T-helper 1 cell treated with Interleukin-12 subunit alpha and Interleukin-12 subunit beta and Interleukin-4 antibody, amounts not matched to agents 30 μg/mL and 1 μg/mL, for 36 hours (primary cell): ENCODE results near the gene FGGY.

Source experiments
- H3K27ac Mint-ChIP-seq: one replicate; pipeline ENCODE4 v1.8.0; 2021; ENCODE audit warnings: mild to moderate bottlenecking, mixed read lengths
- H3K27me3 Mint-ChIP-seq: one replicate; pipeline ENCODE4 v1.8.0; 2021; ENCODE audit warnings: low read depth, mixed read lengths
- H3K36me3 Mint-ChIP-seq: one replicate; pipeline ENCODE4 v1.8.0; 2021; ENCODE audit warnings: low read depth, mixed read lengths
- H3K4me1 Mint-ChIP-seq: one replicate; pipeline ENCODE4 v1.8.0; 2021; ENCODE audit warnings: low read depth, mixed read lengths
- H3K4me3 Mint-ChIP-seq: one replicate; pipeline ENCODE4 v1.8.0; 2021; ENCODE audit warnings: mild to moderate bottlenecking, moderate library complexity, mixed read lengths
- H3K9me3 Mint-ChIP-seq: one replicate; pipeline ENCODE4 v1.8.0; 2021; ENCODE audit warnings: mixed read lengths

Gene FGGY

DNA sequence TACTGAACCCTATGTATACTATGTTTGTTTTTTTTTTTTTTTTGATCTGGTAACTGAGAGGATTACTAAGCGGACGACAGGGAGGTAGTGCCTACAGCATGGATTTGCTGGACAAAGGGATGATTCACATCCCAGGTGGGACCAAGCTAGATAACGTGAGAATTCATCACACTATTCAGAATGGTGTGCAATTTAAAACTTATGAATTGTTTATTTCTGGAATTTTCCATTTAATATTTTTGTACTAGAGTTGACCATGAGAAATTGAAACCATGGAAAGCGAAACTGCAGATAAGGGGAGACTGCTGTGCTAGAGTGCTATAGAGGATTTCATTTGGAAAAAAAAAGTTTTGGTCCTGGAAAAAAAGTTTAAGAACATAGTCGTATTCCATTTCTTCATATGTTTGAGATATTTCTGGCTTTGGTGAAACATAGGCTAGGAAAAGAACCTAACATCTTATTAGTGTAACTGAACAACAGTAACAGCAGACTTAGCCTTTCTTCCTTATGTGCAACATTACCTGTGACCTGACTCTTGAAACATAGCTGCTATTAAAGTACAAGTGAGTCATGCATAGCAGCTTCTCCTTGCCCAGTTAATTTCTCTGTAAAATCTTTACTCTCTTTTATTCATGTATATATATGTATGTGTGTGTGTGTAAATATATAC is 202.5 kb downstream of the FGGY start:
- Mint-ChIP-seq H3K27ac (no peak overlapping the region), H3K9me3 (peaks cover 5% of the 10 kb centered on the region), H3K27me3 (no peaks in the 10 kb centered on the region), H3K36me3 (no peaks in the 10 kb centered on the region), H3K4me1 (peaks cover 5% of the 10 kb centered on the region), H3K4me3 (no peak overlapping the region)

DNA sequence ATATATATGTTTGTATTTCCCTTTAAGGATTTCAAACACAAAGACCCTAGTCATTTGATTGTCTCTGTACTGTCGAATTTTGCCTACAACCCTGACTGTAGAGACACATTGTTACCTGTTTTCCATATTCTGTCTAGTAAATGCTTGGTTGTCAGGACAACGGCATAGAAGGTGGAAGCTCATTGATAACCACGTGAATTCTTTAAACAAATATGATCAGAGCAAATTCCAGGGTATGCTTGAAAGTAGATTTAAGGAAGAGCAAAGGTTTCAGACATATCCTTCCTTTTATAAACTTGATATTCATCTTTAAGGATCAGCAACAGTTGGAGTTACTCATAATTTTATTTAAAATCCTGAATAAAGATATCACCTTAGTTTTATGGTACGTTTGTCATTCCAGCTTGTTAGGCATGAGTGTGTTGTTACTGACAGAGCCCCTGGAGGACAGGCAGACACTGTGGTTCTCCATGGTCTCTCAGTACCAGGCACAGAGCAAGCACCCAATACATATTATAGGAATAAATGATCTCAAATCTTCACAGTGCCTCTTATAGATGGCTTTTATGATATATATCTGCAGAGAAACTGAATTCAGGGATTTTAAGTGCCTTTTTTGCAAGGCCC is 203.2 kb downstream of the FGGY start:
- peaks cover 5% of the 10 kb centered on the region for H3K9me3 Mint-ChIP-seq
- no peaks in the 10 kb centered on the region for H3K36me3 Mint-ChIP-seq
- H3K27ac Mint-ChIP-seq: no peak overlapping the region
- peaks cover 5% of the 10 kb centered on the region for H3K4me1 Mint-ChIP-seq
- H3K4me3 Mint-ChIP-seq: no peak overlapping the region
- H3K27me3 Mint-ChIP-seq: no peaks in the 10 kb centered on the region

DNA sequence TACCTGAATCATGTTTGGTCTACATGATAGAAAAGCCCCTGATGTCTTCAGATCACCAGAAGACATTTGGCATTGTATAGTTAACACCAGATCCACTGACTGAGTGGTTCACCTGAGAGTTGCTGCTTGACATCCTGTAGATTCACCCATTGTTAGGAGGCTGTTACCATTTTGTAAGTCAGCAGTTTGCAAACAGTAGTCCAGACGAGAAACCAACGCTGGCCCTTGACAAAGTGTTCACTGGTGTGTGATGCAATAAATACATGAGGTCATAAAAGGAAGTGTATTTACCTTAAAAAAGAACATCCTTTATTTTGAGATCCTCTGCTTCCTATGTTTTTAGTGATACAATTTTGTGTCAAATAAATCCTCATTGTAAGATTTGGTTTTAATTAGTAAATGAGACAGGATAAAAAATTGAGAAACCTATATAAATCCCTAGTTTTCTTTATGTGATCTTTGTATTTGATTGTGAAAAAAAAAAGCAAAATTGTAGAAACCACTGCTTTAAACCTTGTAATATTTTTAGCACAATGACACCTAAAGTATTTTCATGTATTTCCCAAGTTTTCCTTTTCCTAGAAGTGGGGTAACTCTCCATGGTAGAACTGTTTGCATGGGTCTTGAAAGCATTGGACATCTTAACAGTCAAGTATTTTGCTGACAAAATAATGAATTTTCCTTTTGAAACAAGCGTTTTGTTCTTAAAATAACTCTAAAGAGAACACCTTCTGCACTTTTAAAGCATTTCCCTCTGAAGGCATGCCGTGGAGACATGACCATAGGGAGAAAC is 204.3 kb downstream of the FGGY start:
- Mint-ChIP-seq H3K9me3 (peaks cover 2% of the 10 kb centered on the region), H3K27me3 (no peaks in the 10 kb centered on the region), H3K36me3 (no peaks in the 10 kb centered on the region), H3K4me3 (no peak overlapping the region), H3K4me1 (peaks cover 5% of the 10 kb centered on the region), H3K27ac (no peak overlapping the region)

DNA sequence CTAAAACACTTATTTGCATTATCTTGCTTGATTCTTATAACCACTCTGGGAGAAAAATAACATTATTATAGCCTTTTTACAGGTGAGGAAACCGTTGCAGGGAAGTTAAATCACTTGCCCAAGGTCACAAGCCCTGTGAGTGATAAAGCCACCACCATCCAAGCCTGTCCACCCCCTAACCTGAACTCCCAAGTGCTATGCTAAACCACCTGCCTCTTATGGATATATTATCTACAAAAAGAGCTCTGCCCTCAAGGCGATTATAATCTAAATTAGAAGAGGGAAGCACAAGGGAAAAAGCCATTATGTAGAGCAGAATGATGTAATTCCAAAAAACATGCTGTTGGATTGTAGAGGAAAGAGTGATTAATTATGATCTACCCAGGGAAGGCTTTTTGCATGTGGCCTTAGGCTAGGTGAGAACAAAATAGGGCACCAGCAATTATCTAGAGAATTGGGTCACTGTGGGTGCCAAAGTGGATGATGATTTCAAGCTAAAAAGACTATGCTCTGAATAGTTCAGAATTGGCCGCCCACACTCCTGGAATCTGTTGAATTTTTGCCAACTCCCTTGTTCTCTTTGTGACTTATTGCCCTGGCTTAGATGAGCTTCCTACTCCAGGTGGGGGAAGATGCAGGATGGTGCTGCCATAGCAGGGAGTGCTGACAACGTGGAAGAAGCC is 205.3 kb downstream of the FGGY start:
- Mint-ChIP-seq H3K4me1 (peaks cover 5% of the 10 kb centered on the region), H3K36me3 (no peaks in the 10 kb centered on the region), H3K4me3 (no peak overlapping the region), H3K9me3 (no peaks in the 10 kb centered on the region), H3K27ac (no peak overlapping the region), H3K27me3 (no peaks in the 10 kb centered on the region)

DNA sequence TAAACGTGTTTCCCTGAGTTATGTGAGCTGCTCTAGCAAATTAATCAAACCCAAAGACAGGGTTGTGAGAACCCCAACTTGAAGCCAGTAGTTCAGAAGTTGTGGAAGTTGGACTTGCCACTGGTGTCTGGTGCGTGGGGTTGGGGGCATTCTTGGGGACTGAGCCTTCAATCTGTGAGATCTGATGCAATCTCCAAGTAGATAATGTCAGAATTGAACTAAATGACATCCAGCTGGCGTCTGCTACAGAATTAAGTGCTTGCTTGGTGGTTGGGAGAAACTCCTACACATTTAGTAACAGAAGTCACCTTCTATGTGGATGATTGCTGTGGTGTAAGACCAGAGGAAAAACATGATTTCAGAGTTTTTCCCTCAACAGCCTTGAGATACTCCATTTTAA is 207.4 kb downstream of the FGGY start:
- H3K27me3 Mint-ChIP-seq: no peaks in the 10 kb centered on the region
- H3K4me1 Mint-ChIP-seq: peaks cover 3% of the 10 kb centered on the region
- H3K4me3 Mint-ChIP-seq: no peak overlapping the region
- no peak overlapping the region for H3K27ac Mint-ChIP-seq
- H3K9me3 Mint-ChIP-seq: no peaks in the 10 kb centered on the region
- no peaks in the 10 kb centered on the region for H3K36me3 Mint-ChIP-seq

DNA sequence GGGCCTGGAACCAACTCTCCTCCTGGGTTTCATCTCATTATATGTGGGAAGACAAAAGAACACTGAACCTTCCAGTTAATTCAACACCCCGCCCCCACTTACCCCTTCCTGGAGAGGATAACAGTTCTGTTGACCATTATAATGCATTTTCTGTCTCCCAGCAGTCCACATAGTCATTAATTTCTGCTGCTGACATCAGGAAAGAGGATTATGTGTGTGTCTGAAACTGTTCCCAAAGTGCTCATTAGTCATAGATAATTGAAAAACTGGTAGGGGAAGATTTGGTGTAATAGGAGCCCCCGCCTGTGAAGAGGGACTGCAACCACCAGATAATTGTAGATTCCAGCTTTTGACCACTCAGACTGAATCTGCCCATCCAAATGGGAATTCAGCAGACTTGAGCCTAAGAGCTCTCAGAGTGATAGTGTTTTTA is 208.7 kb downstream of the FGGY start:
- H3K27me3 Mint-ChIP-seq: peaks cover 6% of the 10 kb centered on the region
- H3K27ac Mint-ChIP-seq: no peak overlapping the region
- no peak overlapping the region for H3K4me3 Mint-ChIP-seq
- H3K4me1 Mint-ChIP-seq: no peaks in the 10 kb centered on the region
- H3K9me3 Mint-ChIP-seq: no peaks in the 10 kb centered on the region
- H3K36me3 Mint-ChIP-seq: no peaks in the 10 kb centered on the region

DNA sequence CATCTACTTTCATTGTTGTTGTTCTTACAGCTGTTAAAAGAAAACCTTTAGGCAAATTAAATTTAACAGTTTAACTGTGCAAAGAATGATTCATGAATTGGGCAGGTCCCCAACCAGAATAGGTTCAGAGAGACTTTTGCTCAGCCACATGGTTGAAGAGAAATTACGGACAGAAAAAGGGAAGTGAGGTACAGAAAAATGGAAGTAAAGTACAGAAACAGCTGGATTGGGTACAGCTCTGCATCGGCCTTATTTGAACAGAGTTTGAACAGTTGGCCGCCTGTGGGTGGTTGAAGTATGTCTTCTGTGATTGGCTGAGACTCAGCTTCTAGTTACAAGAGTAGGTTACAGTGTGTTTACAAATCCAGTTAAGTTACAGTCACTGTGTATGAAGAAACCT is 210.1 kb downstream of the FGGY start:
- H3K27me3 Mint-ChIP-seq: peaks cover 6% of the 10 kb centered on the region
- H3K9me3 Mint-ChIP-seq: no peaks in the 10 kb centered on the region
- H3K27ac Mint-ChIP-seq: no peak overlapping the region
- H3K4me1 Mint-ChIP-seq: no peaks in the 10 kb centered on the region
- H3K4me3 Mint-ChIP-seq: no peak overlapping the region
- no peaks in the 10 kb centered on the region for H3K36me3 Mint-ChIP-seq

DNA sequence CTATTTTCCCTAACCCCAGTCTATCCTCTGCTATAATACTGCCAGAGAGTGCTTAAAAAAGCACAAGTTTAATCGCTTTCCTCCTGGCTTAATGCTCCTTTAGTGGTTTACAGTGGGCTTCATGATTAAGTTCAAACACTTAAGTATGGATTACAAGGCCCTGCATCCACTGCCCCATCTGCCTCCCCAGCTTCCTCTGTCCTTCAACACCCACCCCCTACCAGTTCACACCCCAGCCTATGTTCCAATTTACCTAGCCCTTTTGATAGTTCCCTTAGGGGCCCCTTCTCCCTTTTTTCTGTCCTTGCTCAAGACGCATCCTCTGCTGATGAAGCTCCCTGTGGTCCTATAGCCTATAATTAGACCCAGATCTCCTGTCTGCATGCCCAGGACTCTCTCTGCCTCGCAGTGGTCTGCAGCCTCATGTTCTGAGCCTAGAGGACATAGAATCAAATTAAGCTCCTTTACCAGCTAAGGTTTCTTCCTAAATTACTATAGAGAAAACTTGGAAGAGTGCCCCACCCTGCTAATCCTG is 212.5 kb downstream of the FGGY start:
- Mint-ChIP-seq H3K4me1 (no peaks in the 10 kb centered on the region), H3K27ac (no peak overlapping the region), H3K4me3 (no peak overlapping the region), H3K27me3 (peaks cover 6% of the 10 kb centered on the region), H3K9me3 (no peaks in the 10 kb centered on the region), H3K36me3 (no peaks in the 10 kb centered on the region)

DNA sequence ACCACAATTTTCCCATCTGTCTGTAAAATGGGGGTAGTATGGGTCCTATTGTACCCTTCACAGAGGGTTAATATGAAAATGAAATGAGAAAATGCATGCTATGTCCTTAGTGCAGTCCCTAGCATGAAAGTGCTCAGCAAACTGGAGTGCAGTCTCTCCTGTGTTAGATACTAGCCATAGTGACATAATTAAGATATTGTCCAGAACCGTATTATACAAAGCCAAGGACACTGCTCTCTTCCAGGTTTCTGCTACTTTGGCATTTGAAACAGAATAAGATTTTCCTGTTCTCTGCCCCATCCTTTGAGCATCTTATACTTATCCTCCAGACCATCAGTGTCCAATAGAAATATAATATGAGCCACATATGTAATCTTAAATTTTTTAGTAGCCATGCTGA is 213.4 kb downstream of the FGGY start:
- Mint-ChIP-seq H3K9me3 (no peaks in the 10 kb centered on the region), H3K36me3 (peaks cover 2% of the 10 kb centered on the region), H3K27ac (no peak overlapping the region), H3K27me3 (peaks cover 6% of the 10 kb centered on the region), H3K4me3 (no peak overlapping the region), H3K4me1 (no peaks in the 10 kb centered on the region)

DNA sequence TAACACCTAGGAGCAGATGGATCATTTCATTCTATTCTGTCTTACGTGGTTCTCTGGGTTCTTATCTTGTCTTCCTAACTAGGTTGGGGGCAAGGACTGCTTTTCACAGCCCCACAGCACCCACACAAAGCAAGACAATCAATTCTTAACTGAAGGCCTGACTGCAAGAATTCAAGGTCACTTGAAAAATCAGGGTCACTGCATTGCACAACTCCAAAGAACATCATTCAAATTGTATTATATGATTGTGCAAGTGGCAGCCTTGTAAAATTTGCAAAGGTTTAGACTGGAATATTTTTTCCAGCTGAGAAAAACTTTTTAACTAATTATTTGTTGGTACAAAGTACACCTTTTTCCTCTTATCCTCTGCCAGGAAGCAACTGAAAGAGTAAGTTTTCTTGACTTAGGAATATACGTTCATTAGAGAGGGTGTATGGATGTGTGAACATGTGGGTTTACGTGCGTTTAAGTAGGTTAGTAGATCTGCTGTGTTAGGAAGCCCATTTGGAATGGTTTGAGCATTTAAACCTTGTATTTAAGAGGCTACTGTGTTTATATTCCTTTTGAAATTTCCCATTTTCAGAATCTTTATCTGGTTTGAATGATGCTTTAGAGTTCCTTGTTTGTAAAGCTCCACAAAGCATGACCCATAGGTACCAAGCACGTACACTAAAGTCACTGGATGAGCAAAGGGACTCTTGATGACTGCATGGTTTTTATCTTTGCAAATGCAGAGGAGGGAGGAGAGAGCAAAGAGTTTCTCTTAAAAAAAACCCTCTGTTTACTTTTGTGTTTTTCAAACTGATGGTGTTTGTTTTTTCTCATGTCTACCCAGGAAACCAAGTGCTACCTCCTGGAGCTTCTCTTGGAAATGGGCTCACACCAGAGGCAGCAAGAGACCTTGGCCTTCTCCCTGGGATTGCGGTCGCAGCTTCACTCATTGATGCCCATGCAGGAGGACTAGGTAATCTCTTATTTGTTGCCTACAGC is 214.9 kb downstream of the FGGY start:
- peaks cover 2% of the 10 kb centered on the region for H3K36me3 Mint-ChIP-seq
- H3K4me3 Mint-ChIP-seq: no peak overlapping the region
- H3K4me1 Mint-ChIP-seq: no peaks in the 10 kb centered on the region
- peaks cover 6% of the 10 kb centered on the region for H3K27me3 Mint-ChIP-seq
- H3K9me3 Mint-ChIP-seq: no peaks in the 10 kb centered on the region
- no peak overlapping the region for H3K27ac Mint-ChIP-seq

DNA sequence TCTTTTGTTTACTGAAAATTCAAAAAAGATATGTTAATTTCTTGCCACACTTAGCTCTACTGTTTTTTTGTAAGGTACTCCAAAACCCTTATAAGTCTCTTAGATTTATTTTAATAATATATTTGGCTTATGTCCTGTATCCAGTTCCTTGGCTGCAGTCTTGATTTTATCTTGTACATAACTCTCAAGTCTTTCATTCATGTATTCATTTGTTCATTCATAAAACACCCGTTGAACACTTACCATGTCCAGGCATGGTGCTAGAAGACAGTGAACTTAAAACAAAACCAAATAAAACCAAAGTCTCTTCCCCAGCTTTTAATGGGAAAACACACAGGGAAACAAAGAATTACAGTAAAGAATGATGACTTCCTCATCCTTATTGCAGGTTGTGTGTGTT is 215.8 kb downstream of the FGGY start:
- Mint-ChIP-seq H3K4me3 (no peak overlapping the region), H3K27ac (no peak overlapping the region), H3K36me3 (peaks cover 2% of the 10 kb centered on the region), H3K4me1 (no peaks in the 10 kb centered on the region), H3K27me3 (peaks cover 6% of the 10 kb centered on the region), H3K9me3 (no peaks in the 10 kb centered on the region)

DNA sequence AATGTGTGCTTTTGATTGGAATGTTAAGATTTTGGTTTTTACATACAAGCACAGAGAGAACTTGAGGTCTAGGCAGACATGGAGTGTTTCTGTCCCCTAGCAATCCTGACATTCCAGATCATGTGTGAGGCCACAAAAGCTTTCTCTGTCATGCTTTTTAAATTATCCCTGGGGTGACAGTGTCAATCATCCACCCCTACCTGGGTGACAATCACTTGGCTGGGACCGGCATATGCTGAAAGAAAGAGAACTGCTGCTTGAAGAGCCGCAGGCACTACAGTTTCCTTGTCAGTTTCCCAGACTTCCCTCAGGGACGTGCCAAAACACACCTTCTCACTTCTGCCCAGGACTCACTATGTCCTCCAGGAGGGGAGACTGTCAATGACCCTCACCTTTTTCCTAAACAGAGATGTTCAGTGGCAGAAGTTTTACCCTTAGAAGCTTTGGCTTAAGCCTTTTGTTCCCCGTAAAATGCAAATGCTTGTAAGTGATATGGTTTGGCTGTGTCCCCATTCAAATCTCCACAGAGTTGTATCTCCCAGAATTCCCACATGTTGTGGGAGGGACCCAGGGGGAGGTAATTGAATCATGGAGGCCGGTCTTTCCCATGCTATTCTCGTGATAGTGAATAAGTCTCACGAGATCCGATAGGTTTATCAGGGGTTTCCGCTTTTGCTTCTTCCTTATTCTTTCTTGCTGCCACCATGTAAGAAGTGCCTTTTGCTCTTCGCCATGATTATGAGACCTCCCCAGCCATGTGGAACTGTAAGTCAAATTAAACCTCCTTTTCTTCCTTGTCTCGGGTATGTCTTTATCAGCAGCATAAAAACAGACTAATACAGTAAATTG is 217.4 kb downstream of the FGGY start:
- H3K36me3 Mint-ChIP-seq: peaks cover 2% of the 10 kb centered on the region
- H3K27me3 Mint-ChIP-seq: peaks cover 6% of the 10 kb centered on the region
- no peaks in the 10 kb centered on the region for H3K9me3 Mint-ChIP-seq
- H3K27ac Mint-ChIP-seq: no peak overlapping the region
- no peak overlapping the region for H3K4me3 Mint-ChIP-seq
- H3K4me1 Mint-ChIP-seq: no peaks in the 10 kb centered on the region

DNA sequence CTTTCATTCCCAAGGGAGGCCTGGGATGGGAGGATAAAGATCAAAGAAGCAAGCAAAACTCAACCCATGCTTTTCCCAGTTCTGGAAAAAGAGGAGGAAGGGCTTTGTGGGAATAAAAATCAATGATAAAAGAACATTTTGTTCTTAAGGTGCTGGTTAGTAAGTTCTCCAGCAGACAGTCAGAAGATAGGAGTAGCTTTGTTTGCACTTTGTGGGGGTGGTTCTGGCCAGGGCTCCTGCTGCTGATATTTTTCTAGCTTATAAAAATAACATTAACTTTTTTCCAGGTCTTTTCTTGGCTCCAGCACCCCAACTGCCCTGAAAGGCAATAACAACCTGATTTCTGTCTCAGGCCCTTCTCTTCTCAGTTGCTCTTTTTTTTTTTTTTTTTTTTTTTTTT is 220.0 kb downstream of the FGGY start:
- Mint-ChIP-seq H3K27me3 (no peaks in the 10 kb centered on the region), H3K36me3 (peaks cover 2% of the 10 kb centered on the region), H3K27ac (no peak overlapping the region), H3K4me3 (no peak overlapping the region), H3K4me1 (no peaks in the 10 kb centered on the region), H3K9me3 (no peaks in the 10 kb centered on the region)
